Glutamatergic neuron (in vitro differentiated cells): Measurements from ENCODE around the gene OXER1. TPM values are rescaled to one million over a fixed set of nuclear protein-coding genes. Genes with fewer than 3 reads are reported as not detected.

Experiments used
- DNase-seq: peaks from one replicate; pipeline ENCODE4 v3.0.0; 2022
- H3K27ac Mint-ChIP-seq: one replicate; pipeline ENCODE4 v1.8.0; 2020; ENCODE audit warnings: mild to moderate bottlenecking, mixed read lengths, inconsistent platforms; ENCODE audit not compliant: unreplicated experiment
- H3K27me3 Mint-ChIP-seq: one replicate; pipeline ENCODE4 v1.8.0; 2020; ENCODE audit warnings: mild to moderate bottlenecking, moderate library complexity, mixed read lengths, inconsistent platforms; ENCODE audit not compliant: unreplicated experiment
- H3K36me3 Mint-ChIP-seq: one replicate; pipeline ENCODE4 v1.8.0; 2020; ENCODE audit warnings: mild to moderate bottlenecking, mixed read lengths, inconsistent platforms; ENCODE audit not compliant: unreplicated experiment
- H3K4me1 Mint-ChIP-seq: one replicate; pipeline ENCODE4 v1.8.0; 2020; ENCODE audit warnings: mild to moderate bottlenecking, low read depth, mixed read lengths, inconsistent platforms; ENCODE audit not compliant: unreplicated experiment
- H3K4me3 Mint-ChIP-seq: one replicate; pipeline ENCODE4 v1.8.0; 2020; ENCODE audit warnings: mild to moderate bottlenecking, mixed read lengths, inconsistent platforms; ENCODE audit not compliant: unreplicated experiment
- H3K9me3 Mint-ChIP-seq: one replicate; pipeline ENCODE4 v1.8.0; 2020; ENCODE audit warnings: mild to moderate bottlenecking, moderate library complexity, mixed read lengths, inconsistent platforms; ENCODE audit not compliant: unreplicated experiment
- CTCF ChIP-seq: fragments of 200-600 bp; sonication (generic); IDR thresholded peaks from one replicate; pipeline ENCODE4 v1.5.0; 2021; ENCODE audit not compliant: partially characterized antibody, unreplicated experiment
- total RNA-seq: library from RNA; stranded (reverse); fragmentation: NEBNext Ultra II Directional; extraction: Animal tissue kit (Norgen Biotek cat#: 25700); gene quantifications from one replicate; pipeline ENCODE4 v1.2.1, GENCODE V29; 2021; ENCODE audit not compliant: unreplicated experiment

The OXER1 gene
- total RNA-seq, 1 donor from 2014 or later = not detected

- H3K27ac Mint-ChIP-seq = no peak overlapping the region
- peaks cover 12% of the 10 kb centered on the region for H3K9me3 Mint-ChIP-seq
- no peak for DNase-seq
- H3K27me3 Mint-ChIP-seq = peaks cover 2% of the 10 kb centered on the region
- no peaks in the 10 kb centered on the region for H3K4me1 Mint-ChIP-seq
- no peak overlapping the region for H3K4me3 Mint-ChIP-seq
- no peak for TF ChIP-seq CTCF
- H3K36me3 Mint-ChIP-seq = peaks cover 34% of the 10 kb centered on the region
Observed at GRCh38 chr2:42726680-42727079, 37.3 kb downstream of the OXER1 start.

GRCh38 chr2:42725657-42726056 lies 38.3 kb downstream of the OXER1 start:
- DNase-seq = no peak
- no peaks in the 10 kb centered on the region for H3K4me1 Mint-ChIP-seq
- no peak overlapping the region for H3K27ac Mint-ChIP-seq
- peaks cover 24% of the 10 kb centered on the region for H3K36me3 Mint-ChIP-seq
- no peak overlapping the region for H3K4me3 Mint-ChIP-seq
- H3K27me3 Mint-ChIP-seq = peaks cover 2% of the 10 kb centered on the region
- H3K9me3 Mint-ChIP-seq = peaks cover 6% of the 10 kb centered on the region
- TF ChIP-seq CTCF = no peak

- TF ChIP-seq CTCF = no peak
- no peak overlapping the region for H3K27ac Mint-ChIP-seq
- H3K4me1 Mint-ChIP-seq = no peaks in the 10 kb centered on the region
- H3K27me3 Mint-ChIP-seq = peaks cover 2% of the 10 kb centered on the region
- no peak overlapping the region for H3K4me3 Mint-ChIP-seq
- H3K36me3 Mint-ChIP-seq = peaks cover 17% of the 10 kb centered on the region
- DNase-seq = no peak
- peaks cover 6% of the 10 kb centered on the region for H3K9me3 Mint-ChIP-seq
Observed at GRCh38 chr2:42724886-42725285, 39.0 kb downstream of the OXER1 start.

GRCh38 chr2:42723465-42723864 lies 40.5 kb downstream of the OXER1 start:
- no peak for TF ChIP-seq CTCF
- no peak overlapping the region for H3K4me3 Mint-ChIP-seq
- H3K36me3 Mint-ChIP-seq = peaks cover 6% of the 10 kb centered on the region
- no peaks in the 10 kb centered on the region for H3K27me3 Mint-ChIP-seq
- peaks cover 3% of the 10 kb centered on the region for H3K9me3 Mint-ChIP-seq
- no peaks in the 10 kb centered on the region for H3K4me1 Mint-ChIP-seq
- H3K27ac Mint-ChIP-seq = no peak overlapping the region
- no peak for DNase-seq

- Mint-ChIP-seq H3K27me3 (no peaks in the 10 kb centered on the region), H3K4me3 (no peak overlapping the region), H3K4me1 (no peaks in the 10 kb centered on the region), H3K36me3 (no peaks in the 10 kb centered on the region), H3K9me3 (peaks cover 3% of the 10 kb centered on the region), H3K27ac (no peak overlapping the region)
- no peak for TF ChIP-seq CTCF
- DNase-seq = no peak
Observed at GRCh38 chr2:42722320-42723190, 41.4 kb downstream of the OXER1 start.
